ENCODE results near the gene PHC3.

Gene PHC3

GRCh38 chr3:170096342-170096741, 85.2 kb downstream of the PHC3 start:
- no peak for TF ChIP-seq Cebpa-rat (IDR thresholded peaks at IDR 0.05)
- H3K36me3 ChIP-seq: peaks cover 79 to 100% (median 96%) of the 10 kb centered on the region in 11 experiments

GRCh38 chr3:170095771-170096170, 85.8 kb downstream of the PHC3 start:
- no peak overlapping the region for H3K4me2 ChIP-seq
- H3K4me3 ChIP-seq: no peak overlapping the region
- TF ChIP-seq Cebpa-rat (IDR thresholded peaks at IDR 0.05): no peak
- no peaks in the 10 kb centered on the region for H3K9me3 ChIP-seq (replicated peaks in 1 of 11)
- peaks cover 74 to 100% (median 95%) of the 10 kb centered on the region in 11 experiments for H3K36me3 ChIP-seq
- H3K27ac ChIP-seq: no peak overlapping the region
- H3K4me1 ChIP-seq: no peaks in the 10 kb centered on the region
- peaks cover 0 to 26% (median 0%) of the 10 kb centered on the region in 11 experiments; a peak in 4 of 22 replicates for H4K20me1 ChIP-seq
- no peak overlapping the region for H3K9ac ChIP-seq
- no peaks in the 10 kb centered on the region for H3K27me3 ChIP-seq

More at GRCh38 chr3:170096342-170096741, 85.2 kb downstream of the PHC3 start:
- H3K4me1 ChIP-seq: no peaks in the 10 kb centered on the region
- H3K27me3 ChIP-seq: no peaks in the 10 kb centered on the region
- H3K9ac ChIP-seq: no peak overlapping the region
- no peaks in the 10 kb centered on the region for H3K9me3 ChIP-seq (replicated peaks in 1 of 11)
- H3K27ac ChIP-seq: no peak overlapping the region
- H3K4me3 ChIP-seq: no peak overlapping the region
- H3K4me2 ChIP-seq: no peak overlapping the region
- peaks cover 0 to 29% (median 0%) of the 10 kb centered on the region in 11 experiments; a peak in 4 of 22 replicates for H4K20me1 ChIP-seq

- TF ChIP-seq Cebpa-rat (IDR thresholded peaks at IDR 0.05): no peak; a peak in 1 of 22 replicates
- no peaks in the 10 kb centered on the region for H3K27me3 ChIP-seq
- H4K20me1 ChIP-seq: peaks cover 0 to 29% (median 0%) of the 10 kb centered on the region in 11 experiments; a peak in 4 of 22 replicates
- H3K4me1 ChIP-seq: no peaks in the 10 kb centered on the region
- H3K27ac ChIP-seq: no peak overlapping the region
- no peak overlapping the region for H3K4me2 ChIP-seq
- H3K36me3 ChIP-seq: peaks cover 61 to 100% (median 95%) of the 10 kb centered on the region in 11 experiments
- no peak overlapping the region for H3K4me3 ChIP-seq
- H3K9me3 ChIP-seq (replicated peaks in 1 of 11): no peaks in the 10 kb centered on the region
- H3K9ac ChIP-seq: no peak overlapping the region
Measured at GRCh38 chr3:170092907-170093306, 88.6 kb downstream of the PHC3 start.

- Histone ChIP-seq H3K4me1 (no peaks in the 10 kb centered on the region), H3K9me3 (replicated peaks in 1 of 11) (no peaks in the 10 kb centered on the region), H3K27ac (no peak overlapping the region), H3K9ac (no peak overlapping the region), H3K4me3 (no peak overlapping the region), H3K4me2 (no peak overlapping the region), H4K20me1 (peaks cover 0 to 29% (median 0%) of the 10 kb centered on the region in 11 experiments; a peak in 4 of 22 replicates), H3K27me3 (no peaks in the 10 kb centered on the region), H3K36me3 (peaks cover 55 to 99% (median 92%) of the 10 kb centered on the region in 11 experiments)
- no peak for TF ChIP-seq Cebpa-rat (IDR thresholded peaks at IDR 0.05)
Measured at GRCh38 chr3:170090601-170090981, 90.9 kb downstream of the PHC3 start.

DNA sequence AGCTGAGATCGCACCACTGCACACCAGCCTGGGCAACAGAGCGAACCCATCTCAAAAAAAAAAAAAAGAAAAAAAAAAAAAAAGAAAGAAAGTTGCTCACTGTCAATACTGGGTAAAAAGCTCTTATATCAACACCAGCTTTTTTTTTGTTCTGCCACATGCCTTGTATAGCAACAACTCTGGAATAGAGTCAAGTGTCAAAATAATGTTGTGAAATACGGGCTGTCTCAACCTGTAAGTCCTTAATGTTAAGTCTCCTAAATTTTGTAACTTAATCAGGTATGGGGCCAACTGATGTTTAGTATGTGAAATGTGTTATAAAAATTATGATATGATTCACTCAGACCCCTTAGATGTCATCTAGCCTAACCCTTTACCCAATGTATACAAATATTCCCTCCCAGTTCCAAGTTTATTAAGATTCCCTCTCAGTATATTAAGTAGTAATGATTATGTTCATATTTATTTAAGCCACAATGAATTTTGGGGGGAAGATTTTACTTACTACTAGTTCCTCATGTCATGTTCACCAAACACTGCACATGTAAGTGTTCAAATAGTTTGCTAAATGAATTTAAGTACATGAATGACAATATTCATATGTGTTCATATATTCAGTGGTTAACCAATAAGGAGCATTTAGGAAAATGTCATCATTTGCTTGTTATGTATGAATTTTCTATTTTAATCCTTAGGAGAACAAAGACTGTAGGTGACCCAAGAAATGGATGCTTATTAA, 91.5 kb downstream of the PHC3 start:
- Histone ChIP-seq H3K36me3 (peaks cover 55 to 99% (median 92%) of the 10 kb centered on the region in 11 experiments), H4K20me1 (peaks cover 0 to 29% (median 0%) of the 10 kb centered on the region in 11 experiments; a peak in 4 of 22 replicates), H3K27me3 (no peaks in the 10 kb centered on the region), H3K4me3 (no peak overlapping the region), H3K9me3 (replicated peaks in 1 of 11) (no peaks in the 10 kb centered on the region), H3K4me2 (no peak overlapping the region), H3K27ac (no peak overlapping the region), H3K4me1 (no peaks in the 10 kb centered on the region), H3K9ac (no peak overlapping the region)
- TF ChIP-seq Cebpa-rat (IDR thresholded peaks at IDR 0.05): no peak

DNA sequence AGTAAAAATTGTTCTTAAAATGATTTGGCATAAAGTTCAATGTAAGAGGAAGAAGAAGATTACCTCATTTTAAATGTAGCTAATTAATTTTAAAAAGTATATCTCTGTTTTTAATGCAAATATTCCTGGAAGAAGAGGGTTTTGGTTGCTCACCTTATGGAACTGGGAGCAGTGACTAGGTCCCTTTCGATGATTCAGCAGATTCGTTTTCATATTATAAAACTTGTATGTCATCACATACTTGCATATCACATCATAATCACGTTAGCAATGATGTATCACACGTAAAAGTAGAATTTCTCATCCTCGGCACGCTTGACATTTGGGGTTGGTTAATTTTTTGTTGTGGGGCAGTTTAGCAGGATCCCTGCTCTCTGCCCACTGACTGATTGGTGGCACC, 96.1 kb downstream of the PHC3 start:
- H4K20me1 ChIP-seq: peaks cover 0 to 16% (median 0%) of the 10 kb centered on the region in 11 experiments; a peak in 3 of 22 replicates
- no peaks in the 10 kb centered on the region for H3K27me3 ChIP-seq
- peaks cover 36 to 86% (median 57%) of the 10 kb centered on the region in 11 experiments for H3K36me3 ChIP-seq
- no peaks in the 10 kb centered on the region for H3K9me3 ChIP-seq (replicated peaks in 1 of 11)
- TF ChIP-seq Cebpa-rat (IDR thresholded peaks at IDR 0.05): no peak
- H3K4me3 ChIP-seq: no peak overlapping the region
- no peaks in the 10 kb centered on the region for H3K4me1 ChIP-seq
- no peak overlapping the region for H3K4me2 ChIP-seq
- H3K27ac ChIP-seq: no peak overlapping the region
- H3K9ac ChIP-seq: no peak overlapping the region

DNA sequence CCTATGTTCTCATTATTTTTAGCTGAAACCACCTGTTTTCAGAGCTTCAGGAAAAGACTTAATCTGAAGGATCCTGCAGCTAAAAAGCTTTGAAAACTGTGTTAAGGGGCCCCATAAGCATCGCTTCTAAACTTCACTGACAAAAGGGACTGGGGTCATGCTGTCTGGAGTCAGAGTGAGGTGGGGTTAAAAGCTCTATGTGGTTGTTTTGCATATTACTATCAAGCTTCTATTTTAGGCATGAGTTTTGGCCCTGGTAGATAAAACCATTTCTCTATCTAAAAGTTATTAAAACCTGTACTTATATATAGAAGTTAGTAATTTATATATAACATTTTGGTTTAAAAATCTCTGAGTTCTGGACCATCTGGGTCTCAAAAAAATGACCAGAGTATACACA, 98.2 kb downstream of the PHC3 start:
- no peak overlapping the region for H3K27ac ChIP-seq
- H3K4me1 ChIP-seq: peaks cover 0 to 4% (median 0%) of the 10 kb centered on the region in 10 experiments; a peak in 6 of 20 replicates
- H3K36me3 ChIP-seq: peaks cover 24 to 66% (median 36%) of the 10 kb centered on the region in 11 experiments
- H3K27me3 ChIP-seq: no peaks in the 10 kb centered on the region
- TF ChIP-seq Cebpa-rat (IDR thresholded peaks at IDR 0.05): no peak
- H3K9me3 ChIP-seq (replicated peaks in 1 of 11): no peaks in the 10 kb centered on the region
- H3K9ac ChIP-seq: no peak overlapping the region
- no peak overlapping the region for H3K4me3 ChIP-seq
- H4K20me1 ChIP-seq: peaks cover 0 to 4% (median 0%) of the 10 kb centered on the region in 11 experiments; a peak in 1 of 22 replicates
- no peak overlapping the region for H3K4me2 ChIP-seq

GRCh38 chr3:170081079-170081741, 100.3 kb downstream of the PHC3 start:
- Histone ChIP-seq H4K20me1 (no peaks in the 10 kb centered on the region), H3K27me3 (no peaks in the 10 kb centered on the region), H3K36me3 (peaks cover 8 to 45% (median 16%) of the 10 kb centered on the region in 11 experiments), H3K9me3 (replicated peaks in 1 of 11) (no peaks in the 10 kb centered on the region), H3K27ac (no peak overlapping the region), H3K9ac (no peak overlapping the region), H3K4me2 (no peak overlapping the region), H3K4me3 (no peak overlapping the region), H3K4me1 (peaks cover 0 to 23% (median 12%) of the 10 kb centered on the region in 10 experiments; a peak in 14 of 20 replicates)
- TF ChIP-seq Cebpa-rat (IDR thresholded peaks at IDR 0.05): no peak

GRCh38 chr3:170080605-170081004, 100.9 kb downstream of the PHC3 start:
- Histone ChIP-seq H3K4me3 (no peak overlapping the region), H4K20me1 (no peaks in the 10 kb centered on the region), H3K27ac (no peak overlapping the region), H3K4me2 (no peak overlapping the region), H3K27me3 (no peaks in the 10 kb centered on the region), H3K9me3 (replicated peaks in 1 of 11) (no peaks in the 10 kb centered on the region), H3K4me1 (peaks cover 0 to 23% (median 12%) of the 10 kb centered on the region in 10 experiments; a peak in 14 of 20 replicates), H3K9ac (no peak overlapping the region), H3K36me3 (peaks cover 4 to 39% (median 11%) of the 10 kb centered on the region in 11 experiments; a peak in 19 of 22 replicates)
- no peak for TF ChIP-seq Cebpa-rat (IDR thresholded peaks at IDR 0.05)

All from BLaER1 treated with 17β-estradiol and CSF1 and Interleukin-3, amounts not matched to agents 10 nM and 100 nM (cell line).